Activated naive CD4-positive, alpha-beta T cell treated with anti-CD3 and anti-CD28 coated beads, Interleukin-2, amount 50 U/mL, for 24 hours (primary cell): Measurements from ENCODE around the gene ASB7.
"Not testable (repeated sequence)": the region's sequence is repeated elsewhere in the genome, so short reads cannot be mapped to it uniquely, and the experiment has no call there.

ENCODE experiments used
- H3K27ac Mint-ChIP-seq: one replicate; pipeline ENCODE4 v1.8.0; 2021; ENCODE audit warnings: mild to moderate bottlenecking, mixed read lengths
- H3K27me3 Mint-ChIP-seq: one replicate; pipeline ENCODE4 v1.8.0; 2021; ENCODE audit warnings: mixed read lengths
- H3K36me3 Mint-ChIP-seq: one replicate; pipeline ENCODE4 v1.8.0; 2021; ENCODE audit warnings: mixed read lengths
- H3K4me1 Mint-ChIP-seq: one replicate; pipeline ENCODE4 v1.8.0; 2021; ENCODE audit warnings: mixed read lengths
- H3K4me3 Mint-ChIP-seq: one replicate; pipeline ENCODE4 v1.8.0; 2021; ENCODE audit warnings: mild to moderate bottlenecking, mixed read lengths
- H3K9me3 Mint-ChIP-seq: one replicate; pipeline ENCODE4 v1.8.0; 2021; ENCODE audit warnings: mixed read lengths

ASB7 gene

GRCh38 chr15:100588638-100589242, 13.6 kb upstream of the ASB7 start:
- H3K4me3 Mint-ChIP-seq: no peak overlapping the region
- no peak overlapping the region for H3K27ac Mint-ChIP-seq
- peaks cover 37% of the 10 kb centered on the region for H3K36me3 Mint-ChIP-seq
- no peaks in the 10 kb centered on the region for H3K9me3 Mint-ChIP-seq
- no peaks in the 10 kb centered on the region for H3K27me3 Mint-ChIP-seq
- H3K4me1 Mint-ChIP-seq: peaks cover 77% of the 10 kb centered on the region

- Mint-ChIP-seq H3K4me1 (peaks cover 79% of the 10 kb centered on the region), H3K36me3 (peaks cover 28% of the 10 kb centered on the region), H3K27ac (peak overlapping the region; percentile 86), H3K4me3 (peak overlapping the region; percentile 44)
- H3K27me3 Mint-ChIP-seq, H3K9me3 Mint-ChIP-seq: not testable (repeated sequence)
Observed at GRCh38 chr15:100591163-100591562, 11.2 kb upstream of the ASB7 start.

GRCh38 chr15:100591835-100592234, 10.6 kb upstream of the ASB7 start:
- H3K36me3 Mint-ChIP-seq: peaks cover 27% of the 10 kb centered on the region
- peaks cover 76% of the 10 kb centered on the region for H3K4me1 Mint-ChIP-seq
- peak overlapping the region; percentile 98 for H3K27ac Mint-ChIP-seq
- H3K4me3 Mint-ChIP-seq: peak overlapping the region; percentile 20
- no peaks in the 10 kb centered on the region for H3K9me3 Mint-ChIP-seq
- H3K27me3 Mint-ChIP-seq: no peaks in the 10 kb centered on the region

- Mint-ChIP-seq H3K4me1 (peaks cover 78% of the 10 kb centered on the region), H3K27ac (peak overlapping the region; percentile 98), H3K36me3 (peaks cover 26% of the 10 kb centered on the region), H3K9me3 (no peaks in the 10 kb centered on the region), H3K4me3 (peak overlapping the region; percentile 70), H3K27me3 (no peaks in the 10 kb centered on the region)
Observed at GRCh38 chr15:100592898-100593297, 9.5 kb upstream of the ASB7 start.

- H3K36me3 Mint-ChIP-seq: peaks cover 24% of the 10 kb centered on the region
- peak overlapping the region; percentile 98 for H3K27ac Mint-ChIP-seq
- peak overlapping the region; percentile 51 for H3K4me3 Mint-ChIP-seq
- peaks cover 80% of the 10 kb centered on the region for H3K4me1 Mint-ChIP-seq
- no peaks in the 10 kb centered on the region for H3K27me3 Mint-ChIP-seq
- H3K9me3 Mint-ChIP-seq: no peaks in the 10 kb centered on the region
Observed at GRCh38 chr15:100593431-100593830, 9.0 kb upstream of the ASB7 start.

- peaks cover 19% of the 10 kb centered on the region for H3K36me3 Mint-ChIP-seq
- H3K9me3 Mint-ChIP-seq: no peaks in the 10 kb centered on the region
- peak overlapping the region; percentile 98 for H3K27ac Mint-ChIP-seq
- no peaks in the 10 kb centered on the region for H3K27me3 Mint-ChIP-seq
- peaks cover 87% of the 10 kb centered on the region for H3K4me1 Mint-ChIP-seq
- H3K4me3 Mint-ChIP-seq: peak overlapping the region; percentile 90
Observed at GRCh38 chr15:100595964-100596363, 6.4 kb upstream of the ASB7 start.

- peaks cover 15% of the 10 kb centered on the region for H3K36me3 Mint-ChIP-seq
Observed at GRCh38 chr15:100596792-100597191, 5.6 kb upstream of the ASB7 start.

GRCh38 chr15:100597862-100598261, 4.5 kb upstream of the ASB7 start:
- no peaks in the 10 kb centered on the region for H3K27me3 Mint-ChIP-seq
- H3K27ac Mint-ChIP-seq: peak overlapping the region; percentile 98
- no peaks in the 10 kb centered on the region for H3K9me3 Mint-ChIP-seq
- H3K4me3 Mint-ChIP-seq: peak overlapping the region; percentile 90
- H3K36me3 Mint-ChIP-seq: peaks cover 14% of the 10 kb centered on the region
- peaks cover 68% of the 10 kb centered on the region for H3K4me1 Mint-ChIP-seq

More at GRCh38 chr15:100596792-100597191, 5.6 kb upstream of the ASB7 start:
- Mint-ChIP-seq H3K27ac (peak overlapping the region; percentile 98), H3K4me1 (peaks cover 78% of the 10 kb centered on the region), H3K4me3 (peak overlapping the region; percentile 90), H3K27me3 (no peaks in the 10 kb centered on the region), H3K9me3 (no peaks in the 10 kb centered on the region)

- Mint-ChIP-seq H3K27me3 (no peaks in the 10 kb centered on the region), H3K27ac (no peak overlapping the region), H3K4me3 (no peak overlapping the region), H3K36me3 (peaks cover 10% of the 10 kb centered on the region), H3K9me3 (no peaks in the 10 kb centered on the region), H3K4me1 (peaks cover 67% of the 10 kb centered on the region)
Observed at GRCh38 chr15:100598655-100599054, 3.7 kb upstream of the ASB7 start.

- H3K9me3 Mint-ChIP-seq: no peaks in the 10 kb centered on the region
Observed at GRCh38 chr15:100601163-100601562, 1.2 kb upstream of the ASB7 start.

GRCh38 chr15:100601617-100602063, 749 bp upstream of the ASB7 start:
- H3K4me1 Mint-ChIP-seq: peaks cover 68% of the 10 kb centered on the region
- H3K4me3 Mint-ChIP-seq: no peak overlapping the region
- H3K36me3 Mint-ChIP-seq: peaks cover 12% of the 10 kb centered on the region

More at GRCh38 chr15:100601163-100601562, 1.2 kb upstream of the ASB7 start:
- Mint-ChIP-seq H3K27ac (no peak overlapping the region), H3K4me3 (no peak overlapping the region), H3K4me1 (peaks cover 68% of the 10 kb centered on the region), H3K36me3 (peaks cover 11% of the 10 kb centered on the region), H3K27me3 (no peaks in the 10 kb centered on the region)

GRCh38 chr15:100602823-100603393, 519 bp downstream of the ASB7 start:
- Mint-ChIP-seq H3K36me3 (peaks cover 10% of the 10 kb centered on the region), H3K27ac (peak overlapping the region; percentile 95), H3K4me1 (peaks cover 63% of the 10 kb centered on the region), H3K9me3 (no peaks in the 10 kb centered on the region), H3K27me3 (no peaks in the 10 kb centered on the region), H3K4me3 (no peak overlapping the region)

More at GRCh38 chr15:100601617-100602063, 749 bp upstream of the ASB7 start:
- Mint-ChIP-seq H3K9me3 (no peaks in the 10 kb centered on the region), H3K27ac (no peak overlapping the region), H3K27me3 (no peaks in the 10 kb centered on the region)

GRCh38 chr15:100612539-100612938, 10.2 kb downstream of the ASB7 start:
- Mint-ChIP-seq H3K27me3 (no peaks in the 10 kb centered on the region), H3K9me3 (no peaks in the 10 kb centered on the region), H3K27ac (no peak overlapping the region), H3K4me3 (no peak overlapping the region), H3K4me1 (peaks cover 47% of the 10 kb centered on the region), H3K36me3 (peaks cover 11% of the 10 kb centered on the region)

- peaks cover 11% of the 10 kb centered on the region for H3K36me3 Mint-ChIP-seq
- no peaks in the 10 kb centered on the region for H3K9me3 Mint-ChIP-seq
- no peak overlapping the region for H3K27ac Mint-ChIP-seq
- H3K4me3 Mint-ChIP-seq: no peak overlapping the region
- peaks cover 42% of the 10 kb centered on the region for H3K4me1 Mint-ChIP-seq
- H3K27me3 Mint-ChIP-seq: no peaks in the 10 kb centered on the region
Observed at GRCh38 chr15:100613208-100613607, 10.8 kb downstream of the ASB7 start.

GRCh38 chr15:100614336-100614735, 11.9 kb downstream of the ASB7 start:
- Mint-ChIP-seq H3K36me3 (peaks cover 16% of the 10 kb centered on the region), H3K4me3 (no peak overlapping the region), H3K9me3 (no peaks in the 10 kb centered on the region), H3K4me1 (peaks cover 33% of the 10 kb centered on the region), H3K27me3 (no peaks in the 10 kb centered on the region), H3K27ac (no peak overlapping the region)

- H3K9me3 Mint-ChIP-seq: no peaks in the 10 kb centered on the region
- no peak overlapping the region for H3K27ac Mint-ChIP-seq
- H3K27me3 Mint-ChIP-seq: no peaks in the 10 kb centered on the region
- peaks cover 30% of the 10 kb centered on the region for H3K4me1 Mint-ChIP-seq
- H3K36me3 Mint-ChIP-seq: peaks cover 16% of the 10 kb centered on the region
- no peak overlapping the region for H3K4me3 Mint-ChIP-seq
Observed at GRCh38 chr15:100614918-100615317, 12.5 kb downstream of the ASB7 start.
